Liver (tissue), 9 donors: ENCODE results near the gene ADAMTS14. TPM values are rescaled to one million over a fixed set of nuclear protein-coding genes. Genes with fewer than 3 reads are reported as not detected.

Experiments used
- DNase-seq: peaks from one replicate; pipeline ENCODE4 v3.0.0-alpha.2; 2017; ENCODE audit warnings: low spot score
- H3K27ac ChIP-seq, 2 donors: one replicate each; pipeline ENCODE4 v1.7.0; 2013; ENCODE audit warnings: inconsistent platforms in 2 of 2, low read length in 2 of 2, control low read depth in 1 of 2, low read depth in 1 of 2, mild to moderate bottlenecking in 1 of 2
- H3K27me3 ChIP-seq, 4 donors: one replicate each; pipeline versions ENCODE4 v1.6.1 to v1.7.0; 2013; ENCODE audit warnings: low read length in 3 of 4, inconsistent platforms in 1 of 4, mild to moderate bottlenecking in 1 of 4, moderate library complexity in 1 of 4; ENCODE audit not compliant: control insufficient read depth in 4 of 4, insufficient read depth in 4 of 4
- H3K36me3 ChIP-seq, 4 donors: one replicate each; pipeline versions ENCODE4 v1.6.1 to v1.7.0; 2013; ENCODE audit warnings: low read length in 3 of 4, mild to moderate bottlenecking in 3 of 4, low read depth in 1 of 4, moderate library complexity in 1 of 4; ENCODE audit not compliant: control insufficient read depth in 4 of 4, insufficient read depth in 3 of 4
- H3K4me1 ChIP-seq, 4 donors: one replicate each; pipeline versions ENCODE4 v1.6.1 to v1.7.0; 2013; ENCODE audit warnings: low read length in 3 of 4, mild to moderate bottlenecking in 3 of 4, moderate library complexity in 1 of 4; ENCODE audit not compliant: control insufficient read depth in 4 of 4, insufficient read depth in 4 of 4
- H3K4me3 ChIP-seq, 3 donors: one replicate each; pipeline versions ENCODE4 v1.6.1 to v1.7.0; 2013; ENCODE audit warnings: low read length in 3 of 3, control low read depth in 1 of 3, low read depth in 1 of 3, mild to moderate bottlenecking in 1 of 3
- H3K9ac ChIP-seq, 2 donors: one replicate each; pipeline ENCODE4 v1.7.0; 2013; ENCODE audit warnings: low read length in 2 of 2, mild to moderate bottlenecking in 2 of 2, moderate library complexity in 2 of 2, control low read depth in 1 of 2, low read depth in 1 of 2
- H3K9me3 ChIP-seq, 4 donors: one replicate each; pipeline versions ENCODE4 v1.6.1 to v1.7.0; 2013; ENCODE audit warnings: low read length in 3 of 4; ENCODE audit not compliant: control insufficient read depth in 4 of 4
- CTCF ChIP-seq: fragments of 150-350 bp; IDR thresholded peaks from 2 replicates; pipeline ENCODE4 v1.5.1; 2017; ENCODE audit warnings: improper control_type of control experiment, low read depth, low read length; ENCODE audit not compliant: missing input control
- EGR1 ChIP-seq, 2 donors: IDR thresholded peaks; 2 replicates each; pipeline ENCODE4 v1.6.1; 2016 to 2018; ENCODE audit warnings: antibody characterized with exemption in 2 of 2, low read depth in 2 of 2
- FOXA1 ChIP-seq: IDR thresholded peaks from 2 replicates; pipeline ENCODE4 v1.6.1; 2016; ENCODE audit warnings: antibody characterized with exemption
- FOXA2 ChIP-seq: IDR thresholded peaks from 2 replicates; pipeline ENCODE4 v1.6.1; 2016; ENCODE audit warnings: antibody characterized with exemption
- GABPA ChIP-seq, 2 donors: IDR thresholded peaks in 1 of 2; conservative IDR thresholded peaks in 1 of 2; 2 replicates each; pipeline ENCODE4 v1.6.1; 2016; ENCODE audit warnings: antibody characterized with exemption in 2 of 2, mild to moderate bottlenecking in 1 of 2, moderate library complexity in 1 of 2
- HNF4A ChIP-seq, 2 donors: conservative IDR thresholded peaks; 2 replicates each; pipeline ENCODE4 v1.6.1; 2016; ENCODE audit warnings: antibody characterized with exemption in 2 of 2, mild to moderate bottlenecking in 2 of 2
- HNF4G ChIP-seq: IDR thresholded peaks from 2 replicates; pipeline ENCODE4 v1.6.1; 2016; ENCODE audit warnings: antibody characterized with exemption
- NR2F2 ChIP-seq: IDR thresholded peaks from 2 replicates; pipeline ENCODE4 v1.6.1; 2016; ENCODE audit warnings: antibody characterized with exemption
- REST ChIP-seq: IDR thresholded peaks from 2 replicates; pipeline ENCODE4 v1.6.1; 2016; ENCODE audit warnings: antibody characterized with exemption, mild to moderate bottlenecking
- RXRA ChIP-seq, 2 donors: IDR thresholded peaks; 2 replicates each; pipeline ENCODE4 v1.6.1; 2017 to 2018; ENCODE audit warnings: antibody characterized with exemption in 2 of 2, mild to moderate bottlenecking in 1 of 2
- TAF1 ChIP-seq: conservative IDR thresholded peaks from 2 replicates; pipeline ENCODE4 v1.6.1; 2016; ENCODE audit warnings: antibody characterized with exemption, mild to moderate bottlenecking
- YY1 ChIP-seq: IDR thresholded peaks from 2 replicates; pipeline ENCODE4 v1.6.1; 2016; ENCODE audit warnings: antibody characterized with exemption, mild to moderate bottlenecking
- WGBS: extraction: QIAGEN DNeasy Blood & Tissue Kit; methylation state at CpG from one replicate; pipeline ENCODE4 v1.1.7; 2013; 5-methylcytosine and 5-hydroxymethylcytosine counted together
- polyA plus RNA-seq, 2 donors: library from polyadenylated mRNA; stranded (reverse) in 1 of 2; unstranded in 1 of 2; fragments of 200-250 nt in 1 of 2; fragments of >200 nt in 1 of 2; fragmentation: Nextera tagmentation in 1 of 2; extraction: Ambion mirVana in 1 of 2; gene quantifications; one replicate each; pipeline versions ENCODE4 v1.2.1 to v1.2.3, GENCODE V29; 2013 to 2015
- total RNA-seq, 2 donors: library from RNA; depleted of rRNA; stranded (reverse); fragments of >200 nt; gene quantifications; one replicate each; pipeline ENCODE4 v1.2.3, GENCODE V29; 2014
- TF ChIP-seq, protein P1 (sequence below): IDR thresholded peaks from 2 replicates; pipeline ENCODE4 v1.6.1; 2016; ENCODE audit warnings: antibody characterized with exemption
- TF ChIP-seq, protein P2 (sequence below): IDR thresholded peaks from 2 replicates; pipeline ENCODE4 v1.6.1; 2016; ENCODE audit warnings: antibody characterized with exemption
- donor health status: healthy.
- donor health status: healthy.
- donor health status: healthy.
- donor health status: healthy.
- donor health status: healthy.

Gene ADAMTS14
- total and polyA plus RNA-seq, 4 donors: 0.09 to 0.33 (median 0.13) TPM

- DNase-seq: no peak
- Histone ChIP-seq H3K27ac (no peak overlapping the region), H3K4me1 (no peaks in the 10 kb centered on the region), H3K27me3 (no peaks in the 10 kb centered on the region), H3K4me3 (no peak overlapping the region), H3K9me3 (no peaks in the 10 kb centered on the region), H3K36me3 (no peaks in the 10 kb centered on the region), H3K9ac (no peak overlapping the region)
- WGBS: 95% methylated on average over 4 of the region's 4 CpGs
- TF ChIP-seq EGR1 (IDR thresholded peaks at IDR 0.05; ENCODE audit: low read depth in 2 of 2): no peak
- no peak for TF ChIP-seq NR2F2
- no peak for TF ChIP-seq YY1
- TF ChIP-seq CTCF: no peak
- TF ChIP-seq FOXA1: no peak
- TF ChIP-seq, protein P1, sequence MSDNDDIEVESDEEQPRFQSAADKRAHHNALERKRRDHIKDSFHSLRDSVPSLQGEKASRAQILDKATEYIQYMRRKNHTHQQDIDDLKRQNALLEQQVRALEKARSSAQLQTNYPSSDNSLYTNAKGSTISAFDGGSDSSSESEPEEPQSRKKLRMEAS: no peak
- TF ChIP-seq RXRA (IDR thresholded peaks at IDR 0.05): no peak
- TF ChIP-seq HNF4G: no peak
- no peak for TF ChIP-seq GABPA (IDR thresholded peaks at IDR 0.05 in 1 of 2, conservative IDR thresholded peaks at IDR 0.05 in 1 of 2)
- no peak for TF ChIP-seq REST
- no peak for TF ChIP-seq HNF4A (conservative IDR thresholded peaks at IDR 0.05)
Observed at GRCh38 chr10:70780772-70781171, 108.5 kb downstream of the ADAMTS14 start.

DNA sequence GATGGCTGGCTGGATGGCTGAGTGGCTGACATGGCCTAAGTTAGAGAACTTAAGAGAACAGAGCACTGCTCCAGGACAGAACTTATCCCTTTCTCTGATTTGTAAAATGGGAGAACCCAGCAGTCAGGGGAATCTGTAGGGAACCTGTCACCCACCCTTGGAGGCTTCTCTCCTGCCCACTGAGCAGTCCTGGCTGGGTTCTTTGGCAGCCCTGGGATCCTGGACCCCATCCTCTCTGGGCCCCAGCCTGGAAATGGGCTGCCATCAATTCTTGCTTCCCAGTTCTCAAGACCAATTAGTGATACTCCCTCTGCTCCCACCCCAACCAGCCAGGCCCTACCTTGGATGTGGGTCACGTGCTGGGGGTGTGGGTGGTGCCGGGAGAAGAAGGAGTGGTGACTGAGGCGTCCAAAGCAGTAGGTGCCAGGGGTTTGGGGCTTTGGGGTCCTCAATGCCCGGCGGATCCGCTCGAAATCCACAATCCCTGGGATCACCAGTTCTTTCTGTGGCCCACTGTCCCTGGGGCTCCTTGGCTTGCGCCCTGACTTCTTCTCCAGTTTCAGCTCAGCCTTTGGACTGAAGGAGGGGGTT lies 109.2 kb downstream of the ADAMTS14 start:
- Histone ChIP-seq H3K9me3 (no peaks in the 10 kb centered on the region), H3K36me3 (no peaks in the 10 kb centered on the region), H3K27me3 (no peaks in the 10 kb centered on the region), H3K9ac (no peak overlapping the region), H3K4me3 (no peak overlapping the region), H3K27ac (no peak overlapping the region), H3K4me1 (no peaks in the 10 kb centered on the region)
- DNase-seq: no peak
- TF ChIP-seq EGR1 (IDR thresholded peaks at IDR 0.05; ENCODE audit: low read depth in 2 of 2) (no peak), NR2F2 (no peak), YY1 (no peak), REST (no peak), GABPA (IDR thresholded peaks at IDR 0.05 in 1 of 2, conservative IDR thresholded peaks at IDR 0.05 in 1 of 2) (no peak), CTCF (no peak), RXRA (IDR thresholded peaks at IDR 0.05) (no peak), FOXA1 (no peak), FOXA2 (no peak), TAF1 (no peak), HNF4A (conservative IDR thresholded peaks at IDR 0.05) (no peak)
- TF ChIP-seq, protein P2, sequence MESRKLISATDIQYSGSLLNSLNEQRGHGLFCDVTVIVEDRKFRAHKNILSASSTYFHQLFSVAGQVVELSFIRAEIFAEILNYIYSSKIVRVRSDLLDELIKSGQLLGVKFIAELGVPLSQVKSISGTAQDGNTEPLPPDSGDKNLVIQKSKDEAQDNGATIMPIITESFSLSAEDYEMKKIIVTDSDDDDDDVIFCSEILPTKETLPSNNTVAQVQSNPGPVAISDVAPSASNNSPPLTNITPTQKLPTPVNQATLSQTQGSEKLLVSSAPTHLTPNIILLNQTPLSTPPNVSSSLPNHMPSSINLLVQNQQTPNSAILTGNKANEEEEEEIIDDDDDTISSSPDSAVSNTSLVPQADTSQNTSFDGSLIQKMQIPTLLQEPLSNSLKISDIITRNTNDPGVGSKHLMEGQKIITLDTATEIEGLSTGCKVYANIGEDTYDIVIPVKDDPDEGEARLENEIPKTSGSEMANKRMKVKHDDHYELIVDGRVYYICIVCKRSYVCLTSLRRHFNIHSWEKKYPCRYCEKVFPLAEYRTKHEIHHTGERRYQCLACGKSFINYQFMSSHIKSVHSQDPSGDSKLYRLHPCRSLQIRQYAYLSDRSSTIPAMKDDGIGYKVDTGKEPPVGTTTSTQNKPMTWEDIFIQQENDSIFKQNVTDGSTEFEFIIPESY: no peak
- 95% methylated on average over 8 of the region's 8 CpGs for WGBS
